Sigmoid colon (tissue), 4 donors: ENCODE measurements around the gene AGR2.

ENCODE experiments used
- POLR2AphosphoS5 ChIP-seq, 4 donors: sonication (generic); formaldehyde crosslinking; IDR thresholded peaks; one replicate each; pipeline ENCODE4 v1.6.1; 2017; ENCODE audit warnings: antibody characterized with exemption in 4 of 4
- TF ChIP-seq, protein P1 (sequence below), 4 experiments: fragments of 450-650 bp in 3 of 4; fragments of 200-600 bp in 1 of 4; IDR thresholded peaks; one replicate each; pipeline ENCODE4 v1.5.1; 2016 to 2019; ENCODE audit warnings: antibody characterized with exemption in 4 of 4, mild to moderate bottlenecking in 3 of 4, moderate library complexity in 2 of 4

DNA sequence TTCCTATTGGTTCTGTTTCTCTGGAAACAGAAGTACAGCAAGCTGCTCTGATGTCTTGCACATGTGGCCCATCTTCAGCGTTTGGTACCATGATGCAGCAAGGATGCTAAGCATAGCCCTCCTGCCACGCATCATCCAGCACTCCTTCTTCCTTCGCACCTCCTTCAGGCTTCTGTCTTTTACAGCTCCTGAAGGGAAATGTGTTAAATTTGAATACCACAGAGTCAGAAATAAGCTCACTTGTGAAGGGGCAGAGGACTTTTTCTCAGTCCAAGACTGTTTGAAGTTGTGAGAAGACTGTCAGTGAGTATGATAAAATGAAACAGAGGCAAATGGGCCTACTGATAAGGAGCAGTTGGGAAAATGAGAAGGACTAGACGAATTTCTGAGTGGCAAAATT lies 30.5 kb downstream of the AGR2 start:
- TF ChIP-seq POLR2AphosphoS5 (IDR thresholded peaks at IDR 0.05): no peak
- TF ChIP-seq, protein P1, sequence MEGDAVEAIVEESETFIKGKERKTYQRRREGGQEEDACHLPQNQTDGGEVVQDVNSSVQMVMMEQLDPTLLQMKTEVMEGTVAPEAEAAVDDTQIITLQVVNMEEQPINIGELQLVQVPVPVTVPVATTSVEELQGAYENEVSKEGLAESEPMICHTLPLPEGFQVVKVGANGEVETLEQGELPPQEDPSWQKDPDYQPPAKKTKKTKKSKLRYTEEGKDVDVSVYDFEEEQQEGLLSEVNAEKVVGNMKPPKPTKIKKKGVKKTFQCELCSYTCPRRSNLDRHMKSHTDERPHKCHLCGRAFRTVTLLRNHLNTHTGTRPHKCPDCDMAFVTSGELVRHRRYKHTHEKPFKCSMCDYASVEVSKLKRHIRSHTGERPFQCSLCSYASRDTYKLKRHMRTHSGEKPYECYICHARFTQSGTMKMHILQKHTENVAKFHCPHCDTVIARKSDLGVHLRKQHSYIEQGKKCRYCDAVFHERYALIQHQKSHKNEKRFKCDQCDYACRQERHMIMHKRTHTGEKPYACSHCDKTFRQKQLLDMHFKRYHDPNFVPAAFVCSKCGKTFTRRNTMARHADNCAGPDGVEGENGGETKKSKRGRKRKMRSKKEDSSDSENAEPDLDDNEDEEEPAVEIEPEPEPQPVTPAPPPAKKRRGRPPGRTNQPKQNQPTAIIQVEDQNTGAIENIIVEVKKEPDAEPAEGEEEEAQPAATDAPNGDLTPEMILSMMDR (IDR thresholded peaks at IDR 0.05): no peak
